ENCODE results near the gene ZNF653.
A peak's percentile ranks its signal among the peaks of the same experiment; 100 is the strongest.

Gene ZNF653

DNA sequence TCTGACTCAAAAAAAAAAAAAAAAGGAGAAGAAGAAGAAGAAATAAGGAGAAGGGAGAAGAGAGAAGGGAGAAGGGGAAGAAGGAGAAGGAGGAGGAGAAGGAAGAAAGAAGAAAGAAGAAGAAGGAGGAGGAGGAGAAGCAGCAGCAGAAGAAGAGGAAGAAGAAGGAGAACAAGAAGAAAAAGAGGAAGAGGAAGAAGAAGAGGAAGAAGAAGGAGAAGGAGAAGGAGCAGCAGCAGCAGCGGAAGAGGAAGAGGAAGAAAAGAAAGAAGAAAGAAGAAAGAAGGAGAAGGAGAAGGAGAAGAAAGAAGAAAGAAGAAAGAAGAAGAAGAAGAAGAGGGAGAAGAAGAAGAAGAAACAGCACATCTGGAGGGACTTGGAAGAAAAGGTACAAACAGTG is 28.9 kb upstream of the ZNF653 start:
- no peak overlapping the region for H3K27ac ChIP-seq
- no peak overlapping the region for H3K9ac ChIP-seq (ENCODE audit: insufficient read length)
- H3K4me3 ChIP-seq = no peak overlapping the region
- no peaks in the 10 kb centered on the region for H3K9me3 ChIP-seq (ENCODE audit: low read depth, low read length)
- no peak for DNase-seq (ENCODE audit: low read depth, low spot score)
- H3K36me3 ChIP-seq (ENCODE audit: insufficient read depth, low read length) = no peaks in the 10 kb centered on the region
- no peak for TF ChIP-seq FOXP2 (optimal IDR thresholded peaks at IDR 0.05; ENCODE audit: control extremely low read depth, extremely low read length, insufficient read depth)
- no peak for TF ChIP-seq POLR2AphosphoS5 (IDR thresholded peaks at IDR 0.05; ENCODE audit: borderline replicate concordance, low read depth, low read length)
- TF ChIP-seq EZH2 (IDR thresholded peaks at IDR 0.05) = no peak

DNA sequence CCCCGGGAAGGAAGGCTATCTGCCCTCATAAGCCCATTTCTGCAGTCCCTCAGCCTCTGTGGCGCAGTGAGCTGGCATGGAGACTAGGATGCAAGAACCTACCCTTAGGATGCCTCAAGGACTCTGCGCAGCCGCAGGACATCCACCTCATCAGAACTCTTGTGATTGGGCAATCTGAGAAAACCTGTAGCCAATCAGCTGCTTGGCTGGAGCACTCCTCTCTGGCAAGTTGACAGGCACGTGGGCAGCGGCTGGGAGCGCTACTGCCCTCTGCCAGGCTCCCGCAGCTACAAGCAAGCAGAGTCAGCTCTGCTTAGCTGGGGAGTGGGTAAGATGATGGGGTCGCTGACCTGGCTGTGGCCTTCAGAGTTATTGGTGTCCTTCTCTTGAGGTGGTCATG is 24.8 kb upstream of the ZNF653 start:
- Histone ChIP-seq H3K4me3 (no peak overlapping the region), H3K9ac (ENCODE audit: insufficient read length) (no peak overlapping the region), H3K36me3 (ENCODE audit: insufficient read depth, low read length) (no peaks in the 10 kb centered on the region), H3K9me3 (ENCODE audit: low read depth, low read length) (no peaks in the 10 kb centered on the region), H3K27ac (no peak overlapping the region)
- DNase-seq (ENCODE audit: low read depth, low spot score) = no peak
- TF ChIP-seq EZH2 (IDR thresholded peaks at IDR 0.05) (no peak), FOXP2 (optimal IDR thresholded peaks at IDR 0.05; ENCODE audit: control extremely low read depth, extremely low read length, insufficient read depth) (no peak), POLR2AphosphoS5 (IDR thresholded peaks at IDR 0.05; ENCODE audit: borderline replicate concordance, low read depth, low read length) (no peak)

DNA sequence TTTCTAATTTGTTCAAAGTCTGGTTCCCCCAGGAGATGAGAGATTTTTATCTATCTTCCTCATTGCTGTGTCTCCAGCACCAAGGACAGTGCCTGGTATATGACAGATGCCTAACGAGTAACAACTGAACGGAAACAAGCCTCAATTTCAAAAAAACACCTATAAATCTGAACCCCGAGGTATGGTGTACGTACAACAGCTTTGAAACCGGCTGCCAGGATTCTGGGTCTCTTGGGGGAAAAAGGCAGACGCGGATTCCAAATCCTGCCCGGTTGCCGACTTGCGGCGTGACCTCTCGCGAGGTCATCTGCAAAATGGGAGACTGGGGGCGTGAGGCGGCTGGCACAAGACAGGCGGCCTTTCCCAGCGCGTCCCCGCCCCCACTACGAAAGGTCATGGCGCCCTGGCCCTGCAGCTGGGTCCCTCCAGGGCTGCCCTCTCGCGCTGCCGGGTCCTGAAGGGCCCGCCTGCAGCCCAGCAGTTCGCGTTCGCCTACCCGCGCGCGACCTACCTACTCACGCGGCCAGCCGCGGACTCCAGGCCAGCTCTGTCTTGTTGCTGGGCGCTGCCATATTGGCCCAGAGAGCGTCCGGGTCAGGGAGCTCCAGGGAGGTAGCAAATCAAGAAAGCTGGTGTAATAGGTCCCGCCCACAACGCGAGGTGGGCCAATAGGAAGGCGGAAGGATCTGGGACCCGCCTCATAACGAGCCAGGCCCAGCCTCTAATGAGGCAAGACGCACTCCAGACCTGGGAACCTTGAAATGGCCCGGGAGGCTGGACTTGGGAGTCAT is 23.1 kb upstream of the ZNF653 start, which contains the start of gene ECSIT:
Gene ECSIT, minus strand, starts transcription at position 584 of the 791 bp plus-strand sequence. CDS start 9,964 bp downstream, outside the sequence.
- H3K4me3 ChIP-seq = peak within 1 kb of the TSS; percentile 78
- H3K36me3 ChIP-seq (ENCODE audit: insufficient read depth, low read length) = no peaks in the 10 kb centered on the region
- no peak within 1 kb of the TSS for H3K27ac ChIP-seq
- TF ChIP-seq POLR2AphosphoS5 (IDR thresholded peaks at IDR 0.05; ENCODE audit: borderline replicate concordance, low read depth, low read length) (peak; percentile 73), FOXP2 (optimal IDR thresholded peaks at IDR 0.05; ENCODE audit: control extremely low read depth, extremely low read length, insufficient read depth) (no peak)
- H3K9ac ChIP-seq (ENCODE audit: insufficient read length) = peak within 1 kb of the TSS; percentile 62
- DNase-seq (ENCODE audit: low read depth, low spot score) = peak; percentile 34
- H3K9me3 ChIP-seq (ENCODE audit: low read depth, low read length) = no peaks in the 10 kb centered on the region

DNA sequence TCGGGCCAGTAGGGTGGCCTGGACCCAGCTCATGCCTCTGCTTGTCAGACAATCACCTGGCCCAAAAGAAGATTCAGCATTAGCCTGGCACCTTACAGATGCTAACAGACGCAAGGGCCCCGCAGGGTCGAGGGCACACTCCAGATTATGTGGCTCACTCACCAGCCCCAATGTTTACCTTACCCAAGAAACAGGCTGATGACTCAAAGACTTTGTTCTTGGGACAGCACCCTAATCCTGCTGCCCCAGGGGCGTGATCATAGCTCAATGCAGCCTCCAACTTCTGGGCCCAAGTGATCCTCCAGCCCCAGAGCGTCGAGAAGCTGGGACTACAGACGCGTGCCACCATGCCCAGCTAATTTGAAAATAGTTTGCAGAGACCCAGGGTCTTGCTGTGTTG is 13.5 kb upstream of the ZNF653 start:
- TF ChIP-seq FOXP2 (optimal IDR thresholded peaks at IDR 0.05; ENCODE audit: control extremely low read depth, extremely low read length, insufficient read depth) (no peak), EZH2 (IDR thresholded peaks at IDR 0.05) (no peak), POLR2AphosphoS5 (IDR thresholded peaks at IDR 0.05; ENCODE audit: borderline replicate concordance, low read depth, low read length) (no peak)
- DNase-seq (ENCODE audit: low read depth, low spot score) = no peak
- H3K27ac ChIP-seq = no peak overlapping the region
- H3K9ac ChIP-seq (ENCODE audit: insufficient read length) = no peak overlapping the region
- H3K9me3 ChIP-seq (ENCODE audit: low read depth, low read length) = no peaks in the 10 kb centered on the region
- no peak overlapping the region for H3K4me3 ChIP-seq
- no peaks in the 10 kb centered on the region; the same call in 1 of the 2 replicates for H3K36me3 ChIP-seq (ENCODE audit: insufficient read depth, low read length)

DNA sequence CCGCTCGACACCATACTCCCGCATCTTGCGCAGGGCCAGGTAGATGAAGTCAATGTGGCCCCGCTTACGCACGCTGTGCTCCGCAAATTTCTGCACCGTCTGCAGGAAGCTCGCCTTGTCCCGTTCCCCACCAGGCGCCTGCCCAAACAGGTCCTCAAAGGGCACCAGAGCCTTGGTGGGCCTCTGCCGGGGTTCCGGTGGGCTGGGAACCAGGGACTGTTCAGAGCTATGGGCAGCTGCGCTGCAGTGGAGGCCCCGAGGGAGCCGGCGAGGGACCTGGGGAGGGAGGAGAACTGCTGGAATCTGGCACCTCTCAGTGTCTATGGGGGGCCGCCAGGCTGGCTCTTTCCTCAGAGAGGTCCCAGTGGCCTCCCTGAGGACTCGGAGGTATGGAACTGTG is 8.3 kb upstream of the ZNF653 start:
- no peak overlapping the region for H3K9ac ChIP-seq (ENCODE audit: insufficient read length)
- no peak overlapping the region for H3K4me3 ChIP-seq
- TF ChIP-seq EZH2 (IDR thresholded peaks at IDR 0.05) (no peak), POLR2AphosphoS5 (IDR thresholded peaks at IDR 0.05; ENCODE audit: borderline replicate concordance, low read depth, low read length) (no peak)
- H3K27ac ChIP-seq = no peak overlapping the region
- DNase-seq (ENCODE audit: low read depth, low spot score) = no peak
- no peaks in the 10 kb centered on the region for H3K9me3 ChIP-seq (ENCODE audit: low read depth, low read length)
- H3K36me3 ChIP-seq (ENCODE audit: insufficient read depth, low read length) = no peaks in the 10 kb centered on the region; the same call in 1 of the 2 replicates

DNA sequence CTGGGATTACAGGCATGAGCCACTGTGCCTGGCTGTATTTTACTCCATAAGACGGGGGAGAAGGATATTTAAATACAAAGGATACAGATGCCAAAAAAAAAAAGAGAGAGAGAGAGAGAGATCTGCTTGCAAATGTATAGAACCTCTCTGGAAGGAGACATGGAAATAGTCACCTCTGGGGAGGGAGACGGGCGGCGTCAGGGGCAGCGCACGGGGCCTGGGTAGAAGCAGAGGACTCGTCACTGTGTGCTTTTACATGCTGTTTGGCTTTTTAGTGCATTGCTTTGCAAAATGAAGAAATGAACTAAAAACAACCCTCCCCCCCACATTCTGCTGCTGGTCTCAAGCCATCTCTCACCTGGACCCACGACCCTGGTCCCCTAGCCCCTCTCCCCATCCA is 4.8 kb upstream of the ZNF653 start:
- H3K27ac ChIP-seq = no peak overlapping the region
- no peak overlapping the region for H3K4me3 ChIP-seq
- no peak overlapping the region for H3K9ac ChIP-seq (ENCODE audit: insufficient read length)
- DNase-seq (ENCODE audit: low read depth, low spot score) = no peak
- H3K36me3 ChIP-seq (ENCODE audit: insufficient read depth, low read length) = no peaks in the 10 kb centered on the region; the same call in 1 of the 2 replicates
- H3K9me3 ChIP-seq (ENCODE audit: low read depth, low read length) = no peaks in the 10 kb centered on the region
- TF ChIP-seq EZH2 (IDR thresholded peaks at IDR 0.05) = no peak
- no peak for TF ChIP-seq FOXP2 (optimal IDR thresholded peaks at IDR 0.05; ENCODE audit: control extremely low read depth, extremely low read length, insufficient read depth)
- no peak for TF ChIP-seq POLR2AphosphoS5 (IDR thresholded peaks at IDR 0.05; ENCODE audit: borderline replicate concordance, low read depth, low read length)

DNA sequence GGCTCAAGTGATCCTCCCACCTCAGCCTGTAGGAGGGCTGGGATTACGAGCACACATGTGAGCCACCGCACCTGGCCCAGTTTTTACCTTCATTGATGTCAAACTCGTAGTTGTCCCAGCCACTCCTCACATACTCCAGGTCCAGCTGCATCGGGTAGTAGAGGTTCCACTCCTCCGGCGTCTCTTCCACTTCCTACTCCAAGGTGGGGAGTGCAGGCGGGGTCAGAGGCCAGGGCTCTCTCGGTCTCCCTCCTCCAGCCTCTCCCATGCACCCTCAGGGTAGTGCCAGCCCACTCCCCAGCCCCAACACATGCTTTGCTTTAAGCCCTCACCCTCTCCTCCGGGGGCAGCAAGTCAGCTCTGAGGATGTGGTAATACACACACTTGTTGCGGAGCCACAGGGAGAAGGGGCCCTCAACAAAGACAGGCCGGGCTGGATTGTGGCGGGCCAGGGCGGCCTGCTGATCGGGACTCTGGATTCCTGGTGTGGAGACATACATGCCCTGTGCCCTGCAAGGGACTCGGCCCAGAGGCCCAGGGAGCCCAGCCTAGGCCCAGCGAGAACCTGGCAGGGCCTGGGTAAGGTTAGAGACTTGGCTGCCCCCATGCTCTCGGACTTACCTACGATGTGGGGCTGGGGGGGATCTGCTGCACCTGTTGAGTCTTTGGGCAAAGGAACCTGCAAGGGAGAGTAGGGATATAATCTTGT is 1.9 kb upstream of the ZNF653 start:
- no peak for DNase-seq (ENCODE audit: low read depth, low spot score)
- no peak overlapping the region for H3K9ac ChIP-seq (ENCODE audit: insufficient read length)
- H3K4me3 ChIP-seq = no peak overlapping the region
- H3K9me3 ChIP-seq (ENCODE audit: low read depth, low read length) = no peaks in the 10 kb centered on the region
- no peaks in the 10 kb centered on the region; the same call in 1 of the 2 replicates for H3K36me3 ChIP-seq (ENCODE audit: insufficient read depth, low read length)
- no peak for TF ChIP-seq FOXP2 (optimal IDR thresholded peaks at IDR 0.05; ENCODE audit: control extremely low read depth, extremely low read length, insufficient read depth)
- TF ChIP-seq EZH2 (IDR thresholded peaks at IDR 0.05) = no peak
- TF ChIP-seq POLR2AphosphoS5 (IDR thresholded peaks at IDR 0.05; ENCODE audit: borderline replicate concordance, low read depth, low read length) = no peak
- no peak overlapping the region for H3K27ac ChIP-seq

DNA sequence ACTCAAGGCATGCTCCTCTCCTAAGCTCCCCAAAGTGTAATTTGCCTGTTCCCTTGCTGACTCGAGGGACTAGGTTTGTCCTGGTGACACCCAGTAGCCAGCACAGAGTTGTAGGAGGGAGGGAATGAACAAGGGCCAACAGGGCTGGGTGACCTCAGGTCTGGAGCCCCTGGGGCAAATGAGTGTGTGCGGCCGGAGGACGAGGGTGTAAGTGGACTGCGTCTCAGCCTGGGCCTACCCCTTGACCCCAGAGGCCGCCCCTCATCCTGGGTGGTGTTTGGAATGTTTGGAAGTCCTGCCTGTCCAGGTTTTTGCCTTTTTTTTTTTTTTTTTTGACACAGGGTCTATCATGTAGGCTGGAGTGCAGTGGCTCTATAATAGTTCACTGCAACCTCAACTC is 1.3 kb upstream of the ZNF653 start:
- no peak overlapping the region for H3K27ac ChIP-seq
- no peak for DNase-seq (ENCODE audit: low read depth, low spot score)
- no peak overlapping the region for H3K4me3 ChIP-seq

More for the DNA sequence above, 1.3 kb upstream of the ZNF653 start:
- Histone ChIP-seq H3K9ac (ENCODE audit: insufficient read length) (no peak overlapping the region), H3K9me3 (ENCODE audit: low read depth, low read length) (no peaks in the 10 kb centered on the region), H3K36me3 (ENCODE audit: insufficient read depth, low read length) (no peaks in the 10 kb centered on the region; the same call in 1 of the 2 replicates)
- TF ChIP-seq EZH2 (IDR thresholded peaks at IDR 0.05) (no peak), FOXP2 (optimal IDR thresholded peaks at IDR 0.05; ENCODE audit: control extremely low read depth, extremely low read length, insufficient read depth) (no peak), POLR2AphosphoS5 (IDR thresholded peaks at IDR 0.05; ENCODE audit: borderline replicate concordance, low read depth, low read length) (no peak)
